ENCODE results near the gene HMGN3.

- TF ChIP-seq CTCF (IDR thresholded peaks at IDR 0.05; ENCODE audit: insufficient read depth, low read length, poor library complexity, severe bottlenecking), result no peak
- no peak for TF ChIP-seq EZH2phosphoT487 (conservative IDR thresholded peaks at IDR 0.05; ENCODE audit: low read length)
Measured at GRCh38 chr6:79240509-79240908, 6.0 kb upstream of the HMGN3 start.
